ENCODE measurements around the gene MRTFA.
"Not testable (repeated sequence)": the region's sequence is repeated elsewhere in the genome, so short reads cannot be mapped to it uniquely, and the experiment has no call there.

- TF ChIP-seq, protein P1, sequence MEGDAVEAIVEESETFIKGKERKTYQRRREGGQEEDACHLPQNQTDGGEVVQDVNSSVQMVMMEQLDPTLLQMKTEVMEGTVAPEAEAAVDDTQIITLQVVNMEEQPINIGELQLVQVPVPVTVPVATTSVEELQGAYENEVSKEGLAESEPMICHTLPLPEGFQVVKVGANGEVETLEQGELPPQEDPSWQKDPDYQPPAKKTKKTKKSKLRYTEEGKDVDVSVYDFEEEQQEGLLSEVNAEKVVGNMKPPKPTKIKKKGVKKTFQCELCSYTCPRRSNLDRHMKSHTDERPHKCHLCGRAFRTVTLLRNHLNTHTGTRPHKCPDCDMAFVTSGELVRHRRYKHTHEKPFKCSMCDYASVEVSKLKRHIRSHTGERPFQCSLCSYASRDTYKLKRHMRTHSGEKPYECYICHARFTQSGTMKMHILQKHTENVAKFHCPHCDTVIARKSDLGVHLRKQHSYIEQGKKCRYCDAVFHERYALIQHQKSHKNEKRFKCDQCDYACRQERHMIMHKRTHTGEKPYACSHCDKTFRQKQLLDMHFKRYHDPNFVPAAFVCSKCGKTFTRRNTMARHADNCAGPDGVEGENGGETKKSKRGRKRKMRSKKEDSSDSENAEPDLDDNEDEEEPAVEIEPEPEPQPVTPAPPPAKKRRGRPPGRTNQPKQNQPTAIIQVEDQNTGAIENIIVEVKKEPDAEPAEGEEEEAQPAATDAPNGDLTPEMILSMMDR (IDR thresholded peaks at IDR 0.05), result not testable (repeated sequence)
- TF ChIP-seq POLR2A (IDR thresholded peaks at IDR 0.05), result not testable (repeated sequence)
Observed at GRCh38 chr22:40378448-40378847, 258.1 kb downstream of the MRTFA start.

All from lower leg skin (tissue), 3 donors.